GM19099 (cell line): ENCODE data around the gene IMPDH1.

ENCODE experiments used
- POLR2A ChIP-seq: IDR thresholded peaks from 3 replicates; pipeline ENCODE4 v1.6.1; 2011; ENCODE audit warnings: low read depth; ENCODE audit not compliant: insufficient read length; ENCODE audit errors: extremely low read depth

Gene IMPDH1

GRCh38 chr7:128409596-128410450 lies at the start of gene IMPDH1:
Gene IMPDH1, minus strand, starts transcription at chr7:128409982. Its CDS starts 81 bp downstream, at chr7:128409901.
- peak; percentile 56 for TF ChIP-seq POLR2A

GRCh38 chr7:128459394-128459878 lies 49.7 kb upstream of the IMPDH1 start:
- TF ChIP-seq POLR2A, result no peak

- TF ChIP-seq POLR2A, result no peak
These were observed 49.2 kb upstream of the IMPDH1 start for GRCh38 chr7:128458956-128459355.

- TF ChIP-seq POLR2A, result no peak
These were observed 46.5 kb upstream of the IMPDH1 start for GRCh38 chr7:128456255-128456725.

GRCh38 chr7:128455543-128456254 lies 45.9 kb upstream of the IMPDH1 start, which contains the start of gene HILPDA:
Gene HILPDA, plus strand, starts transcription at chr7:128455878. Its CDS starts 1,391 bp downstream, at chr7:128457269.
- TF ChIP-seq POLR2A, result peak; percentile 87

GRCh38 chr7:128454808-128455542 lies 45.2 kb upstream of the IMPDH1 start:
- no peak for TF ChIP-seq POLR2A

- TF ChIP-seq POLR2A, result no peak
These were observed 44.3 kb upstream of the IMPDH1 start for GRCh38 chr7:128453836-128454804.

- no peak for TF ChIP-seq POLR2A
These were observed 42.8 kb upstream of the IMPDH1 start for GRCh38 chr7:128452552-128452951.

- TF ChIP-seq POLR2A, result no peak
These were observed 41.1 kb upstream of the IMPDH1 start for GRCh38 chr7:128450913-128451312.

GRCh38 chr7:128450409-128450808 lies 40.6 kb upstream of the IMPDH1 start:
- no peak for TF ChIP-seq POLR2A

GRCh38 chr7:128448751-128449302 lies 39.0 kb upstream of the IMPDH1 start:
- TF ChIP-seq POLR2A, result no peak

- TF ChIP-seq POLR2A, result no peak
These were observed 38.3 kb upstream of the IMPDH1 start for GRCh38 chr7:128447941-128448564.

GRCh38 chr7:128446306-128446705 lies 36.5 kb upstream of the IMPDH1 start:
- TF ChIP-seq POLR2A, result no peak
